GM18907 (cell line): ENCODE results near the gene CLDN11.

Experiments used
- ATAC-seq: cut with Tn5 transposase; IDR thresholded peaks from one replicate; pipeline ENCODE4 v1.9.1; 2021; ENCODE audit warnings: mild to moderate bottlenecking, moderate library complexity; ENCODE audit not compliant: unreplicated experiment

The CLDN11 gene

GRCh38 chr3:170469151-170470062, 50.7 kb downstream of the CLDN11 start:
- ATAC-seq = no peak

- ATAC-seq = no peak
These were observed 51.7 kb downstream of the CLDN11 start for GRCh38 chr3:170470063-170471016.

GRCh38 chr3:170471149-170471548, 52.5 kb downstream of the CLDN11 start:
- ATAC-seq = no peak

- no peak for ATAC-seq
These were observed 54.7 kb downstream of the CLDN11 start for GRCh38 chr3:170473358-170473757.

GRCh38 chr3:170475092-170475685, 56.5 kb downstream of the CLDN11 start:
- ATAC-seq = no peak

- no peak for ATAC-seq
These were observed 57.6 kb downstream of the CLDN11 start for GRCh38 chr3:170476291-170476690.

GRCh38 chr3:170477395-170477794, 58.7 kb downstream of the CLDN11 start:
- no peak for ATAC-seq

- no peak for ATAC-seq
These were observed 61.4 kb downstream of the CLDN11 start for GRCh38 chr3:170480111-170480510.

GRCh38 chr3:170482199-170482598, 63.5 kb downstream of the CLDN11 start:
- no peak for ATAC-seq

- no peak for ATAC-seq
These were observed 65.0 kb downstream of the CLDN11 start for GRCh38 chr3:170483485-170484262.
